ENCODE results near the gene TRA2A.
"Not testable (repeated sequence)": the region's sequence is repeated elsewhere in the genome, so short reads cannot be mapped to it uniquely, and the experiment has no call there.

Gene TRA2A

DNA sequence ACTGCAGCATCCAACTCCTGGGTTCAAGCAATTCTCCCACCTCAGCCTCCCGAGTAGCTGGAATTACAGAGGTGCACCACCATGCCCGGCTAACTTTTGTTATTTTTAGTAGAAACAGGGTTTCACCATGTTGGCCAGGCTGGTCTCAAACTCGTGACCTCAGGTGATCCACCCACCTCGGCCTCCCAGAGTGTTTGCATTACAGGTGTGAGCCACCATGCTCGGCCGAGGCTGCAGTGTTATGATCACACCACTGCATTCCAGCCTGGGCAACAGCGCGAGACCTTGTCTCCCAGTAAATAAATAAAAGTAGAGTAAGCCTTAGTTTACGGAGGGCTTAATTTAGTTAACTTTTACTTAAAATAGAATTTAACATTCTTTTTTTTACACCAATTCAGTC, 37.8 kb downstream of the TRA2A start:
- DNase-seq (ENCODE audit: low read depth): no peak

DNA sequence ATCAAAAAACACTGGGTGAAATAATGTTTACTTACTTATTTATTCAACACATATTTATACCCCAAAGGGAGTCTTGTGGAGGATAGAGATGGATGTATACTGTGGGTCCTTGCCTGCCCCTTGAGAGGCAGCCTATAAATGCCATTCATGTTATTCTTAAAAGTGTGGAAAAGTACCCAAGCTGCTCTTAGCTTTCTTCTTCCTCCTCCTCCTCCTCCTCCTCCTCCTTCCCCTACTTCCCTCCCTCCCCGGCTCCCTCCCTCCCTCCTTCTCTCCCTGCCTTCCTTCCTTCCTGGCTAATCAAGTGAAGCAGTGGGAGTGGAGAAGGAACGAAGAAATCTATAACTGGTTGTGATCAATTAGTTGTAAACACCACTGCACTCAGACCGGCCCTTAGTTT, 40.3 kb downstream of the TRA2A start:
- DNase-seq (ENCODE audit: low read depth): peak; percentile 22

DNA sequence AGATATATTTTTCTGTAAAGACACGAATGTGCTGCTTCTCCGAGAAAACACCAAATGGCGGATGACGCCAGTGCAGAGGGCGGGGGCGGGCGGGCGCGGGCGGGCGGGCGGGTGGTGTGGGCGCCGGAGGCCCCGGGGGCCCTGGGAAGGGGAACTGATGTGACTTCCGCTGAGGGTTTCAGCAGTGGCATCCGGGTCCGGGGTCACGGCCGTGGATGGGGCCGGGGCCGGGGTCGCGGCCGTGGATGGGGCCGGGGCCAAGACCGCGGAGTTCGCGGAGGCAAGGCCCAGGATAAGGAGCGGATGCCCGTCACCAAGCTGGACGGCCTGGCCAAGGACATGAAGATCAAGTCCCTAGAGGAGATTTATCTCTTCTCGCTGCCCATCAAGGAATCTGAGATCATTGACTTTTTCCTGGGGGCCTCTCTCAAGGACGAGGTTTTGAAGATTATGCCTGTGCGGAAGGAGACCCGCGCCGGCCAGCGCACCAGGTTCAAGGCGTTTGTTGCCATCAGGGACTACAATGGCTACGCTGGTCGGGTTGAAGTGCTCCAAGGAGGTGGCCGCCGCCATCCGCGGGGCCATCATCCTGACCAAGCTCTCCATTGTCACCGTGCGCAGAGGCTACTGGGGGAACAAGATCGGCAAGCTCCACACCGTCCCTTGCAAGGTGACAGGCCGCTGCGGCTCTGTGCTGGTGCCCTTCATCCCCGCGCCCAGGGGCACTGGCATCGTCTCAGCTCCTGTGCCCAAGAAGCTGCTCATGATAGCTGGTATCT, 41.2 kb downstream of the TRA2A start:
- peak; percentile 42 for DNase-seq (ENCODE audit: low read depth)

GRCh38 chr7:23488714-23489113, 43.1 kb downstream of the TRA2A start:
- not testable (repeated sequence) for DNase-seq (ENCODE audit: low read depth)

GRCh38 chr7:23487670-23488069, 44.1 kb downstream of the TRA2A start:
- DNase-seq (ENCODE audit: low read depth): no peak

GRCh38 chr7:23486002-23486773, 45.6 kb downstream of the TRA2A start:
- DNase-seq (ENCODE audit: low read depth): no peak

DNA sequence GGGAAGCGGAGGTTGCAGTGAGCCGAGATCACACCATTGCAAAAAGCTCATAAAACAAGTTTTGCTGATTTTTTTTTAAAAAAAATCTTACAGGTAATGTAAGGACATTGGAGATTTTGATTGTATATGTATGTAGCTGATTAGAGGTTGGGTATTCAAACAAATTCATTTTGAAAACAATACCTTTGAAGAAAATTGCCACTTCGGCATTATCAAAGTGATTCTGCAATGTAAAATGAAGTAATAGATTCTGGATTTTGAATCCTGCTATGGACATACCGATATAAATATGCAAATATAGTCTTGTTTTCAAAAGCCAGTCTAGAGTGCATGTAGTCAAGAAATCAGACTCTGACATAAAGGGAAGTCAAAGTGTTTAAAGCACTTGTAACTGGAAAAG, 49.1 kb downstream of the TRA2A start:
- no peak for DNase-seq (ENCODE audit: low read depth)

DNA sequence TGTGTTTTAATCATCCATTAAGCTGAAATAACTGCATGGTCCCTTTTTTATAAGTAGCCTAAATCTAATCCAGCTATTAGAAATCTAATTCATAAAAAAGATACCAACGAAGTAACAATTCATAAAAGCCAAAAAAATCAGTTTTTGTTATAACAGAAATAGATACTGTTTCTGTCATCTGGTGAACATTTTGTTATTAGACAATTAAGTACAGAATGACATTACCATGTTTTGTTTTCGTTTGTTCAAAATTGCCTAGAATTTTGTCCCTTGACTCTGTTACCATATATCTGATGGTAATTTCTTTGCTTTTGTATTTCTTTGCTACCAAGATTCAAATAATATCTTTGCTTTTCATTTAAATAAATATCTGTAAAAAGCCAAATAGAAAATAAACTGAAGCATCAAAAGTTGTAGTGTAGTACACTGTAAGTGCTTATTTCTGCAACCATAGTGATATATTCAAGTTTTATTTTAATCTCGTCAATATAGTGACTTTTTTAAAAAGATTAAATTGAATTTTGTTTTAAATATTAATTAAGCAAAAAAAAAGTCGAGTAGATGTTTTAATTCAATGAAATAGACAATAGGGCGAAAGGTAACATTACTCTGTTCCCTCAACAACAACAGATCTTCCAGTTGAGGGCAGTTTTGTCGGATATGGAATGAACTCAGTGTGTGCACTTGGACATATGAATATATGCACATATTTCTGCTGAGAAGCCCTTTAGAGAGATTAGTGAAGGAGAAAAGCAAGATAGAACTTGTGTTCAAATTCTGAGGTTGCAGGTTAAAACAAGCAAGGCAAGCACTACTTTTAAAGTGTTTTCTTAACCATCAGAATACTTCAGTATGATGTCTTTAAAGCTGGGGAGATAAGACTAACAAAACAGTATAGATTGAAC, 53.6 kb downstream of the TRA2A start:
- no peak for DNase-seq (ENCODE audit: low read depth)

DNA sequence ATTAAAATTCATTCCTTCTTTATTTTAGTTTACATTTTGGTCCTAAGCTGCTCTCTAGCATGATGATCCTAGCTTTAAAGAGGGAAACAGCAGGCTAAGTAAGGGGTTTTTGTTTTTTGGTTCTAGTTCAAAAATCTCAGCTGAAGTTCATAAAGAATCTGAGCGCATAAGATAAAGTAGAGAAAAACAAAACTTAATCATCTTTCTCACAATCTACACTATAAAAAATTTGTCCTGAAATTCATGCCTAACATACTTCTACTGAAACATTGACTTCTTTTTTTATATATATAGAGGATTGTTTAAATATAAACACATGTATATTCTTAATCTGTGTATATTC, 54.7 kb downstream of the TRA2A start:
- DNase-seq (ENCODE audit: low read depth): no peak

- no peak for DNase-seq (ENCODE audit: low read depth)
Observed at GRCh38 chr7:23476286-23477156, 55.3 kb downstream of the TRA2A start.

DNA sequence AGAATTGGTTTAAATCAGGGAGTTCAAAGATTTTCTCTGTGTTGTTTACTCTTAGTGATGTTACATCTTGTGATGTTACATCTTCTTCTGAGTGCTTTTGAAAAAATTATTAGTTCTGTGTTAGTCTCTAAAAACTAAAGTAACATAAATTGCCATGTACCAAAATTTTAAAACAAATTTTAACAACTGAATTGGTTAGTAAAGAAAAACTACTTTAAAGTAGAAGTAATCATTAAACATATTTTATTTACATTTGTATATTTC, 56.3 kb downstream of the TRA2A start:
- no peak for DNase-seq (ENCODE audit: low read depth)

DNA sequence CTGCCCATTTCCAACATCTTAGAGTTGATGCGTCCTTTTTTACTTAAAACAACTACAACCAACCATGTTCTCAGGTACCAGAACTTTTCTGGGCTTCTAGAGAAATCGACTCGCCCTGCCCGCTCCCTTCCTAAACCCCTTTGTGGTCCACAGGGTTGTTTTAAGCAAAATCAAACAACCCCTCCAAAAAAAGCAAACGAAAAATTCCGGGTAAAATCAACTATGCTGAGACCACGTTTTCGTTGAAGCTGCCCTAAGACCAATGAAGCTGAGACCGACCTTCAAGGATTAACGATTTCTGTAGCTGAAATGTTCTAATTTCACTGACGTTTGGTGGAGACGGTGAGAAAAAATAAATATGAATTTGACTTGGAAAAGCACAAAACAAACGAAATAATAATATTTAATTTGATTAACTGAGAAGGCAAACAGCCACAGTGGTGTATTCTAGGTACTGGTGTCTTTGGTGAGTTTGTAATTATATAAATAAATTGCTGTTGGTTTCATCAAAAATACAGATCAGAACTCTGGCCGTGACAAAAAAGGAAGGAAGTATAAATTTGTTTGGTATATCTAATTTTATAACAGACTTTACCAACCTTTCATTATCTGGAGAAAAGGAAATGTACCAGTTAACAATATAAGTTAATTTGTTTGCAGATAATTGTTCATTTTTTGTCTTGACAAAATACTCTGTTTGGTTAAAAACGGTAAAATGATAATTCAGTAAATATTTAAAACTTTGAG, 56.8 kb downstream of the TRA2A start:
- peak; percentile 46 for DNase-seq (ENCODE audit: low read depth)

- peak; percentile 91 for DNase-seq (ENCODE audit: low read depth)
Observed at GRCh38 chr7:23474094-23474828, 57.5 kb downstream of the TRA2A start.

DNA sequence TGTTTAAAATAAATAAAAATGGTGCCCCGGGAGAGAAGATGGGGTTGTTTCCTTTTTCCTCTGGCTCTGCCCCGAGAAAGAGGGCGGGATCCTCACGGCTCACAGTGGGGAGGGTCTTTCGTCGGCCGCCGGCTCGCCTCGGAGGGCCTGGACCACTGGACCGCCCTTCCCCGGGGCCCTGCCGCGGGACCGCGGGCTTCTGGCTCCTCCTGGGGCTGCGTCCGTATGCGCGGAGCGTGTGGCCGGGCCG, 58.0 kb downstream of the TRA2A start:
- DNase-seq (ENCODE audit: low read depth): no peak

GRCh38 chr7:23472956-23473843, 58.6 kb downstream of the TRA2A start:
- DNase-seq (ENCODE audit: low read depth): no peak

DNA sequence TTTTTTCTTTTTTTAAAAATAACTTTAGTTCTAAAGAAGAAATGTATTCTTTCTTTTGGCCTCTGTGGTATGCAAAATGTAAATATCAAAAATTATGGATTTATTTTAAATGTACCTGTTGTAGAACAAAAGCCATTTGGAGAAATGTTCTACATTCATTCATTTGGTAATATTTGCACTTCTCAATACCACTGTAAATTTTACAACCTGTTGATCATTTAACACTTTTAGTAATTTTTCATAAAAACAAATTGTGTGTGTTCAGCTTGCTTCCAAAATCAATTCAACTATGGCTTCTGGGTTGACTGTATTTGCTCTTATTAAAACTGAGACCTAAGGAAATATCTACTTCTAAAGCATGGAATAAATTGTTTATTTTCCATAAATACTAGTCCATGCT, 59.2 kb downstream of the TRA2A start:
- DNase-seq (ENCODE audit: low read depth): no peak

DNA sequence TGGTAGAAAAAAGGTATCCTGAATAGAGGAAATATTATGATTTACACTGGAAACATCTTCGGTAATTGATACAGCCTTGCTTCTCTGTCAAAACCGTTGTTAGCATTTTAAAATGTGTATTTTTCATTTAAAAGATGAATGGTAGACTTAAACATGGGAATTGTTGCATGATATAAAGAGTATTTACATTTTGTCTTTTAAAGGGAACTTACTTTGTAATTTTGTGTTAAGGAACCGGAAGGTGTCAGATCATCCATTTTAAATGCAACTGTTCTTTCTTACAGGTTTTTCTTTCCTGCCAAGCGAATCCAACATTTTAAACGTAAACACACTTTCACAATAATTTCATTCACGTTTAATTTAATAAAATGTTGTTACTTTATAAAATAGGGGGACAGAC, 59.7 kb downstream of the TRA2A start:
- no peak for DNase-seq (ENCODE audit: low read depth)

- peak; percentile 37 for DNase-seq (ENCODE audit: low read depth)
Observed at GRCh38 chr7:23471106-23471859, 60.5 kb downstream of the TRA2A start.
